Transverse colon (tissue), 4 donors: ENCODE measurements around the gene LHFPL4. TPM values are rescaled to one million over a fixed set of nuclear protein-coding genes. Genes with fewer than 3 reads are reported as not detected.

Experiments used
- DNase-seq: peaks from one replicate; pipeline ENCODE4 v3.0.0-alpha.2; 2019
- H3K27ac ChIP-seq, 4 donors: fragments of 200-600 bp; sonication (generic); 2 replicates each; pipeline ENCODE4 v1.5.1; 2016 to 2018; ENCODE audit warnings: inconsistent platforms in 4 of 4
- H3K27me3 ChIP-seq: fragments of 200-600 bp; sonication (generic); 2 replicates; pipeline ENCODE4 v1.5.1; 2017; ENCODE audit warnings: inconsistent platforms
- H3K36me3 ChIP-seq, 4 donors: fragments of 200-600 bp; sonication (generic); 2 replicates each; pipeline ENCODE4 v1.5.1; 2017 to 2019; ENCODE audit warnings: inconsistent platforms in 4 of 4
- H3K4me1 ChIP-seq, 4 donors: fragments of 200-600 bp; sonication (generic); 2 replicates each; pipeline ENCODE4 v1.5.1; 2017 to 2020; ENCODE audit warnings: inconsistent platforms in 4 of 4
- H3K4me3 ChIP-seq, 4 donors: fragments of 200-600 bp; sonication (generic); 1 replicate in 1 of 4; 2 replicates in 3 of 4; pipeline versions ENCODE4 v1.5.1 to v1.6.1; 2017 to 2019; ENCODE audit warnings: inconsistent platforms in 4 of 4
- H3K9me3 ChIP-seq, 2 donors: fragments of 200-600 bp; sonication (generic); 2 replicates each; pipeline ENCODE4 v1.5.1; 2017 to 2019; ENCODE audit warnings: inconsistent platforms in 2 of 2
- CTCF ChIP-seq, 5 experiments: fragments of 200-600 bp in 3 of 5; fragments of 450-650 bp in 2 of 5; sonication (generic) in 3 of 5; IDR thresholded peaks; 1 replicate in 2 of 5; 2 replicates in 3 of 5; pipeline ENCODE4 v1.5.1; 2016 to 2017; ENCODE audit warnings: antibody characterized with exemption in 5 of 5, inconsistent platforms in 3 of 5, mild to moderate bottlenecking in 2 of 5, moderate library complexity in 1 of 5
- EP300 ChIP-seq: sonication (generic); formaldehyde crosslinking; IDR thresholded peaks from one replicate; pipeline ENCODE4 v1.6.1; 2017; ENCODE audit warnings: antibody characterized with exemption, low read depth
- POLR2A ChIP-seq: fragments of 450-650 bp; IDR thresholded peaks from one replicate; pipeline ENCODE4 v1.6.1; 2016; ENCODE audit warnings: antibody characterized with exemption, mild to moderate bottlenecking, moderate library complexity
- POLR2AphosphoS5 ChIP-seq, 3 donors: sonication (generic); formaldehyde crosslinking; IDR thresholded peaks; one replicate each; pipeline ENCODE4 v1.6.1; 2016; ENCODE audit warnings: antibody characterized with exemption in 3 of 3
- WGBS, 2 donors: methylation state at CpG; one replicate each; pipeline ENCODE4 v1.1.5; 2018; ENCODE audit warnings: low coverage in 1 of 2; 5-methylcytosine and 5-hydroxymethylcytosine counted together
- in situ Hi-C, 4 donors: fragments of 200-750 bp; cut with MboI; loops; one replicate each; pipeline versions ENCODE4 v1.15.0 to v1.15.1; 2017; ENCODE audit warnings: low sequenced_read_pairs in 3 of 4, low pct_ligation_motif_present in 1 of 4, low pct_unique_long_range_greater_than_20kb in 1 of 4
- intact Hi-C: fragments of 100-400 bp; cut with DNase I; formaldehyde crosslinking; loops from one replicate; pipeline ENCODE4 v1.15.1; 2023; ENCODE audit warnings: low total_unique reads
- total RNA-seq, 4 donors: library from RNA; depleted of rRNA; stranded (reverse); fragments of >200 nt; gene quantifications; one replicate each; pipeline ENCODE4 v1.1.0, GENCODE V29; 2016

Gene LHFPL4
- total RNA-seq, 4 donors from 2014 or later: 0.14 to 0.32 TPM; not detected in 2

GRCh38 chr3:9525078-9525477, 28.5 kb downstream of the LHFPL4 start:
- no peak overlapping the region for H3K27ac ChIP-seq
- H3K4me3 ChIP-seq: no peak overlapping the region
- H3K36me3 ChIP-seq: no peaks in the 10 kb centered on the region
- intact Hi-C loops (no loop called here), in situ Hi-C loops (no loop called here)
- H3K9me3 ChIP-seq: no peaks in the 10 kb centered on the region
- no peak for DNase-seq
- no peaks in the 10 kb centered on the region for H3K27me3 ChIP-seq
- 76 to 82% methylated on average over 2 of the region's 2 CpGs for WGBS, 2 donors
- no peak for TF ChIP-seq CTCF (IDR thresholded peaks at IDR 0.05)
- no peak for TF ChIP-seq POLR2AphosphoS5 (IDR thresholded peaks at IDR 0.05)
- TF ChIP-seq EP300: no peak
- no peak for TF ChIP-seq POLR2A
- no peaks in the 10 kb centered on the region for H3K4me1 ChIP-seq

- H3K9me3 ChIP-seq: no peaks in the 10 kb centered on the region
- H3K4me1 ChIP-seq: no peaks in the 10 kb centered on the region
- WGBS, 2 donors: 56% methylated on average over 2 of the region's 2 CpGs; no CpG with 5 or more reads in 1 of the 2 donors
- DNase-seq: no peak
- no peak overlapping the region for H3K27ac ChIP-seq
- intact Hi-C loops: no loop called here
- H3K4me3 ChIP-seq: no peak overlapping the region
- H3K27me3 ChIP-seq: peaks cover 8% of the 10 kb centered on the region
- no peaks in the 10 kb centered on the region for H3K36me3 ChIP-seq
- in situ Hi-C loops: no loop called here
- no peak for TF ChIP-seq CTCF (IDR thresholded peaks at IDR 0.05)
- TF ChIP-seq EP300: no peak
- no peak for TF ChIP-seq POLR2A
- no peak for TF ChIP-seq POLR2AphosphoS5 (IDR thresholded peaks at IDR 0.05)
These were observed 38.7 kb downstream of the LHFPL4 start for GRCh38 chr3:9514956-9515355.

GRCh38 chr3:9514306-9514705, 39.3 kb downstream of the LHFPL4 start:
- Histone ChIP-seq H3K36me3 (no peaks in the 10 kb centered on the region), H3K27ac (no peak overlapping the region), H3K27me3 (peaks cover 15% of the 10 kb centered on the region), H3K4me3 (no peak overlapping the region), H3K4me1 (no peaks in the 10 kb centered on the region), H3K9me3 (no peaks in the 10 kb centered on the region)
- in situ Hi-C loops: no loop called here
- WGBS, 2 donors: 59 to 66% methylated on average over 4 of the region's 4 CpGs
- DNase-seq: no peak
- intact Hi-C loops: no loop called here
- TF ChIP-seq EP300: no peak
- no peak for TF ChIP-seq CTCF (IDR thresholded peaks at IDR 0.05)
- no peak for TF ChIP-seq POLR2A
- TF ChIP-seq POLR2AphosphoS5 (IDR thresholded peaks at IDR 0.05): no peak

- intact Hi-C loops: no loop called here
- TF ChIP-seq EP300 (no peak), POLR2A (no peak), POLR2AphosphoS5 (IDR thresholded peaks at IDR 0.05) (no peak), CTCF (IDR thresholded peaks at IDR 0.05) (no peak)
- DNase-seq: no peak
- in situ Hi-C loops: no loop called here
- WGBS, 2 donors: 53 to 54% methylated on average over 3 to 7 of the region's 7 CpGs
- H3K9me3 ChIP-seq: no peaks in the 10 kb centered on the region
- H3K27me3 ChIP-seq: peaks cover 28% of the 10 kb centered on the region
- no peaks in the 10 kb centered on the region for H3K4me1 ChIP-seq
- no peak overlapping the region for H3K27ac ChIP-seq
- no peak overlapping the region for H3K4me3 ChIP-seq
- H3K36me3 ChIP-seq: no peaks in the 10 kb centered on the region
These were observed 41.1 kb downstream of the LHFPL4 start for GRCh38 chr3:9512456-9513045.
